KMS-11 (cell line): Measurements from ENCODE around the gene OGDHL.

Experiments used
- H2AFZ ChIP-seq: fragments of 200-600 bp; sonication (generic); 2 replicates; pipeline ENCODE4 v1.6.1; 2016; ENCODE audit warnings: antibody characterized with exemption, mixed run types, low read depth
- H3K27ac ChIP-seq: fragments of 200-600 bp; sonication (generic); 2 replicates; pipeline ENCODE4 v1.6.1; 2016; ENCODE audit warnings: mild to moderate bottlenecking, mixed run types
- H3K27me3 ChIP-seq: fragments of 200-600 bp; sonication (generic); 2 replicates; pipeline ENCODE4 v1.6.1; 2017; ENCODE audit warnings: mild to moderate bottlenecking, low read depth, mixed run types, moderate library complexity; ENCODE audit not compliant: insufficient read depth
- H3K36me3 ChIP-seq: fragments of 200-600 bp; sonication (generic); 2 replicates; pipeline ENCODE4 v1.6.1; 2017; ENCODE audit warnings: mild to moderate bottlenecking, mixed run types; ENCODE audit not compliant: insufficient read depth
- H3K4me1 ChIP-seq: fragments of 200-600 bp; sonication (generic); 2 replicates; pipeline ENCODE4 v1.6.1; 2016; ENCODE audit warnings: mild to moderate bottlenecking, low read depth, mixed run types; ENCODE audit not compliant: poor library complexity, severe bottlenecking
- H3K4me2 ChIP-seq: fragments of 200-600 bp; sonication (generic); 2 replicates; pipeline ENCODE4 v1.7.0; 2016; ENCODE audit warnings: mild to moderate bottlenecking, mixed run types
- H3K4me3 ChIP-seq: fragments of 200-600 bp; sonication (generic); IDR thresholded peaks from 2 replicates; pipeline ENCODE4 v1.6.1; 2017; ENCODE audit warnings: low read depth, low read length, mixed read lengths; ENCODE audit not compliant: insufficient read depth
- H3K79me2 ChIP-seq: fragments of 200-600 bp; sonication (generic); 2 replicates; pipeline ENCODE4 v1.6.1; 2016; ENCODE audit warnings: low read depth, mixed run types; ENCODE audit not compliant: insufficient read depth
- H3K9ac ChIP-seq: fragments of 200-600 bp; sonication (generic); 2 replicates; pipeline ENCODE4 v1.6.1; 2016; ENCODE audit warnings: mild to moderate bottlenecking, mixed run types
- H4K20me1 ChIP-seq: fragments of 200-600 bp; sonication (generic); 2 replicates; pipeline ENCODE4 v1.6.1; 2016; ENCODE audit warnings: mild to moderate bottlenecking, mixed run types; ENCODE audit not compliant: insufficient read depth
- TF ChIP-seq, protein P1 (sequence below): fragments of 200-600 bp; sonication (generic); conservative IDR thresholded peaks from 2 replicates; pipeline ENCODE4 v1.6.1; 2017; ENCODE audit warnings: low read depth, mild to moderate bottlenecking, antibody characterized with exemption, low read length, moderate library complexity, mixed read lengths

Gene OGDHL

DNA sequence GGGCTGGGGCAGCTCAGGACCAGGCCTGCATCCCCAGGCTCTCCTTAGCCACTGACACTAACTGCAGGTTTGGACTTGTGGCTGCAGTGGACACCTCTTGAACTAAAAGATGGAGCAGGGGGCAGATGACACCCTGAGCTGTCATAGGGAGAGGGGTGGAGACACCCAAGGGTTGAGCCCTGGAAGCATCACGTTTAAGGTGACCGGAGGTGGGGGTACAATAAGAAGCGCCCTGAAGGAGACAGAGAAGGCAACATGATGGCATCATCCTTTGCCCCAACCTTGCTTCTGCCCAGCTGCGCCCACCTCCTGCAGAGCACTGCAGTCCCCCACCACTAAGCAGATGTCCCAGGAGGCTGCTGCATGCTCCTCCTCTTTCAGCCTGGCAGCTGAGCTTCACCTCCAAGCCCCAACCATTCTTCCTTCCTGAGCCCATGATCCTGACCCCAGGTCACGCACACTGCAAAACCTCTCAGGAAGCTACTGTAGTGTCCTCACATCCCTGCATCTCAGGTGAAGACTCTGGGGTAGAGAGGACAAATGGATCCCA lies 25.5 kb downstream of the OGDHL start:
- Histone ChIP-seq H2AFZ (no peak overlapping the region), H3K9ac (no peak overlapping the region), H3K36me3 (no peaks in the 10 kb centered on the region), H3K4me2 (no peak overlapping the region), H3K4me3 (no peak overlapping the region), H4K20me1 (no peaks in the 10 kb centered on the region), H3K79me2 (no peaks in the 10 kb centered on the region), H3K27me3 (no peaks in the 10 kb centered on the region), H3K27ac (no peak overlapping the region), H3K4me1 (no peaks in the 10 kb centered on the region)
- TF ChIP-seq, protein P1, sequence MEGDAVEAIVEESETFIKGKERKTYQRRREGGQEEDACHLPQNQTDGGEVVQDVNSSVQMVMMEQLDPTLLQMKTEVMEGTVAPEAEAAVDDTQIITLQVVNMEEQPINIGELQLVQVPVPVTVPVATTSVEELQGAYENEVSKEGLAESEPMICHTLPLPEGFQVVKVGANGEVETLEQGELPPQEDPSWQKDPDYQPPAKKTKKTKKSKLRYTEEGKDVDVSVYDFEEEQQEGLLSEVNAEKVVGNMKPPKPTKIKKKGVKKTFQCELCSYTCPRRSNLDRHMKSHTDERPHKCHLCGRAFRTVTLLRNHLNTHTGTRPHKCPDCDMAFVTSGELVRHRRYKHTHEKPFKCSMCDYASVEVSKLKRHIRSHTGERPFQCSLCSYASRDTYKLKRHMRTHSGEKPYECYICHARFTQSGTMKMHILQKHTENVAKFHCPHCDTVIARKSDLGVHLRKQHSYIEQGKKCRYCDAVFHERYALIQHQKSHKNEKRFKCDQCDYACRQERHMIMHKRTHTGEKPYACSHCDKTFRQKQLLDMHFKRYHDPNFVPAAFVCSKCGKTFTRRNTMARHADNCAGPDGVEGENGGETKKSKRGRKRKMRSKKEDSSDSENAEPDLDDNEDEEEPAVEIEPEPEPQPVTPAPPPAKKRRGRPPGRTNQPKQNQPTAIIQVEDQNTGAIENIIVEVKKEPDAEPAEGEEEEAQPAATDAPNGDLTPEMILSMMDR: no peak

DNA sequence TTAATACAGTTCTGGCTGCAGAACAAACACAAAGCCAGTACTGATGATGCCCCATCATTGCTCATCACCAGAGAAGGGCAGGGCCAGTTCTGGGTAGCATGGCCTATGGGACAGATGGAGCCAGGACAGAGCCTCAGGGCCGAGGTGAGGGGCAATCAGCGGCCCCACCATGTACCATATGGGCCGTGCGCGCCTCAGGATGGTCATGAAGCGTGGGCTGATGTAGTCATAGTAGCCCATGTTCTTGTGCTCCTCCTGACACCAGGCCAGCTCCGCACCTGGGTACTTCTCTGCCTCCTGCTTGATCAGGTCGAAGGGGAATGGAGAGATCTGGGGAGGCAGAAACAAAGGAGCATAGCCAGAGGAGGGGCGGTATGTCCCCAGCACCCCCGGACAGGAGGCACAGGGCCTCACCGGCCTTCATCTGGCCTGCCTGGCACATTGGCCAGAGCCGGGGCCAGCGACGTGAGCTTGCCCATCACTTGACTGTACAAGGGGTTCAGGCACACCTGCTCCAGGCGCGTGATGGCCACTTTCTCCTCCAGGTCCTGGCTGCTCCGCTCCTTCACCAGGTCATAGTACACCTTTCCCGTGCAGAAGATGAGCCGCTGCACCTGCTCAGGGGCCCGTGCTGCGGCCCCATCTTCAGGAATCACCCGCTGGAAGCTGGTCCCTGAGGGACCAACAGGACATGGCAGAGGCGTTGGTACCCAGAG lies 26.1 kb downstream of the OGDHL start:
- H3K79me2 ChIP-seq: no peaks in the 10 kb centered on the region
- no peaks in the 10 kb centered on the region for H3K4me1 ChIP-seq
- no peaks in the 10 kb centered on the region for H3K27me3 ChIP-seq
- H3K9ac ChIP-seq: no peak overlapping the region
- TF ChIP-seq, protein P1: no peak
- H2AFZ ChIP-seq: no peak overlapping the region
- H3K4me2 ChIP-seq: no peak overlapping the region
- no peaks in the 10 kb centered on the region for H4K20me1 ChIP-seq
- H3K4me3 ChIP-seq: no peak overlapping the region
- no peaks in the 10 kb centered on the region for H3K36me3 ChIP-seq
- no peak overlapping the region for H3K27ac ChIP-seq

DNA sequence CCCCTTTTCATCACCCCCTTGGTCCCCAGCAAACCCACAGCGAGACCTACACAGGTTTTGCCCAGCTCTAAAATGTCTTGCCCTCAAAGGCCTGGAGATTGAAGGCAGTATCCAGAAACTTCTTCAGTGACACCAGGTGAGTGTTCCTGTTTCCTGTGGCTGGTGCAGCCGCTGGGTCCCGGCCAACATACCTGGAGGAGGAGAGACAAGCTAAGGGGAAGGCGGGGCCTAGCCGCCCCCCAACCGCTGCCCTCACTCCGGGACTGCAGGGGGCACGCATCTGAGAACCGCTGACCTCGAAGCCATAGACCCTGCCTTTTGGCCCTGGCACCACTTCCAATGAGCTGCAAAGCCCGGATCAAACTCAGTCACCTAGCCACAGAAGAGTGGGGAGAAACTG lies 27.0 kb downstream of the OGDHL start:
- no peaks in the 10 kb centered on the region for H3K36me3 ChIP-seq
- no peaks in the 10 kb centered on the region for H3K79me2 ChIP-seq
- no peak overlapping the region for H3K4me2 ChIP-seq
- no peak overlapping the region for H3K27ac ChIP-seq
- H2AFZ ChIP-seq: no peak overlapping the region
- H3K4me1 ChIP-seq: no peaks in the 10 kb centered on the region
- no peaks in the 10 kb centered on the region for H3K27me3 ChIP-seq
- H3K9ac ChIP-seq: no peak overlapping the region
- TF ChIP-seq, protein P1: no peak
- H4K20me1 ChIP-seq: no peaks in the 10 kb centered on the region
- H3K4me3 ChIP-seq: no peak overlapping the region

DNA sequence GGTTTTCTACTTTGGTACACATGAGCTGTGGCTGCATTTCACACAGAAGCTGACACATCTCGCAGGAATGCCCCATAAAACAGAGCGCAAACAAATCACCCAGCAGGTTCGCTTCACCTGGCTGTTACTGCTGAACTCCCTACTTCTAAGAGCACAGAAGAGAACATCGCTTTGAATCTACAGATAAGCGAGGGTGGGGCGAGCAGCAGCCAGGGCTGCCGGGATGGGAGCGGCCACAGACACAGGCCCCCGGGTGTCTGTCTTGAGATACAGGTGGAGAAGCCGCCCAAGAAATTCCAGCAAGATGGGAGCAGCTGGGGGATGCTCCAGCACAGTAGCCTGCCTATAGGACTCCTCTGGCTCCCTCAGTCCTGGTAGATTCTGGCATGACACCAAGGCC lies 27.4 kb downstream of the OGDHL start:
- H3K4me3 ChIP-seq: no peak overlapping the region
- no peaks in the 10 kb centered on the region for H3K27me3 ChIP-seq
- no peaks in the 10 kb centered on the region for H3K36me3 ChIP-seq
- H3K79me2 ChIP-seq: no peaks in the 10 kb centered on the region
- H3K9ac ChIP-seq: no peak overlapping the region
- no peaks in the 10 kb centered on the region for H3K4me1 ChIP-seq
- H4K20me1 ChIP-seq: no peaks in the 10 kb centered on the region
- TF ChIP-seq, protein P1: no peak
- no peak overlapping the region for H3K27ac ChIP-seq
- H3K4me2 ChIP-seq: no peak overlapping the region
- no peak overlapping the region for H2AFZ ChIP-seq
